Gastroesophageal sphincter (tissue), 4 donors: ENCODE results near the gene WSCD2. TPM values are rescaled to one million over a fixed set of nuclear protein-coding genes. Genes with fewer than 3 reads are reported as not detected.

Experiments
- ATAC-seq: fragments of 150-250 bp; one replicate; pipeline ENCODE4 v1.9.1; 2016; ENCODE audit warnings: mild to moderate bottlenecking, moderate library complexity
- H3K27ac ChIP-seq, 4 donors: fragments of 200-600 bp; sonication (generic) in 3 of 4; 1 replicate in 3 of 4; 2 replicates in 1 of 4; pipeline ENCODE4 v1.5.1; 2016 to 2019
- H3K27me3 ChIP-seq: fragments of 200-600 bp; sonication (generic); one replicate; pipeline ENCODE4 v1.5.1; 2019
- H3K36me3 ChIP-seq, 2 donors: fragments of 200-600 bp; sonication (generic); one replicate each; pipeline ENCODE4 v1.5.1; 2019; ENCODE audit warnings: control low read depth in 1 of 2
- H3K4me1 ChIP-seq, 3 donors: fragments of 200-600 bp; sonication (generic); 1 replicate in 2 of 3; 2 replicates in 1 of 3; pipeline ENCODE4 v1.5.1; 2016 to 2019; ENCODE audit warnings: control low read depth in 2 of 3
- H3K4me3 ChIP-seq, 2 donors: fragments of 200-600 bp; sonication (generic); one replicate each; pipeline ENCODE4 v1.5.1; 2019; ENCODE audit warnings: mild to moderate bottlenecking in 1 of 2, moderate library complexity in 1 of 2
- H3K9me3 ChIP-seq, 3 donors: fragments of 200-600 bp; sonication (generic); one replicate each; pipeline ENCODE4 v1.5.1; 2017 to 2019; ENCODE audit warnings: control low read depth in 2 of 3
- CTCF ChIP-seq, 4 experiments: fragments of 200-600 bp in 2 of 4; fragments of 450-650 bp in 2 of 4; sonication (generic) in 1 of 4; IDR thresholded peaks; one replicate each; pipeline ENCODE4 v1.5.1; 2017 to 2019; ENCODE audit warnings: antibody characterized with exemption in 4 of 4, mild to moderate bottlenecking in 2 of 4, moderate library complexity in 2 of 4
- EP300 ChIP-seq: sonication (generic); formaldehyde crosslinking; IDR thresholded peaks from one replicate; pipeline ENCODE4 v1.6.1; 2017; ENCODE audit warnings: antibody characterized with exemption, mild to moderate bottlenecking
- POLR2A ChIP-seq, 2 donors: fragments of 450-650 bp; IDR thresholded peaks; one replicate each; pipeline ENCODE4 v1.6.1; 2017; ENCODE audit warnings: antibody characterized with exemption in 2 of 2, mild to moderate bottlenecking in 2 of 2, moderate library complexity in 1 of 2
- POLR2AphosphoS5 ChIP-seq: sonication (generic); formaldehyde crosslinking; IDR thresholded peaks from one replicate; pipeline ENCODE4 v1.6.1; 2017; ENCODE audit warnings: antibody characterized with exemption
- WGBS, 2 donors: methylation state at CpG; one replicate each; pipeline ENCODE4 v1.1.5; 2018; ENCODE audit warnings: low coverage in 1 of 2; 5-methylcytosine and 5-hydroxymethylcytosine counted together
- total RNA-seq, 4 donors: library from RNA; depleted of rRNA; stranded (reverse); fragments of >200 nt; gene quantifications; one replicate each; pipeline ENCODE4 v1.1.0, GENCODE V29; 2016

WSCD2 gene
- total RNA-seq, 4 donors from 2014 or later, result 5.0 to 86.1 (median 31.6) TPM

- 94% methylated on average over 1 of the region's 1 CpG; no CpG with 5 or more reads in 1 of the 2 donors for WGBS, 2 donors
- Histone ChIP-seq H3K27ac (no peak overlapping the region), H3K36me3 (peaks cover 0 to 27% of the 10 kb centered on the region in 2 donors), H3K27me3 (no peaks in the 10 kb centered on the region), H3K4me1 (peaks cover 0 to 18% (median 0%) of the 10 kb centered on the region in 3 donors), H3K4me3 (no peak overlapping the region), H3K9me3 (no peaks in the 10 kb centered on the region)
- TF ChIP-seq CTCF (IDR thresholded peaks at IDR 0.05), result no peak
- TF ChIP-seq EP300, result no peak
- TF ChIP-seq POLR2A (IDR thresholded peaks at IDR 0.05), result no peak
- TF ChIP-seq POLR2AphosphoS5, result no peak
- ATAC-seq, result no peak
Observed at GRCh38 chr12:108196319-108196718, 67.2 kb downstream of the WSCD2 start.

- no peak for TF ChIP-seq EP300
- no peak for TF ChIP-seq POLR2AphosphoS5
- TF ChIP-seq POLR2A (IDR thresholded peaks at IDR 0.05), result no peak
- no peak for TF ChIP-seq CTCF (IDR thresholded peaks at IDR 0.05)
- Histone ChIP-seq H3K27me3 (no peaks in the 10 kb centered on the region), H3K4me3 (no peak overlapping the region), H3K27ac (no peak overlapping the region), H3K9me3 (no peaks in the 10 kb centered on the region), H3K36me3 (peaks cover 0 to 33% of the 10 kb centered on the region in 2 donors), H3K4me1 (peaks cover 0 to 12% (median 0%) of the 10 kb centered on the region in 3 donors)
- 80 to 100% methylated on average over 2 of the region's 2 CpGs for WGBS, 2 donors
- no peak for ATAC-seq
Observed at GRCh38 chr12:108196921-108197320, 67.8 kb downstream of the WSCD2 start.

- H3K27ac ChIP-seq, result no peak overlapping the region
- H3K36me3 ChIP-seq, result peaks cover 0 to 35% of the 10 kb centered on the region in 2 donors
- H3K4me1 ChIP-seq, result peaks cover 0 to under 1% (median 0%) of the 10 kb centered on the region in 3 donors
- WGBS, 2 donors, result 61% methylated on average over 3 of the region's 4 CpGs
- TF ChIP-seq POLR2A (IDR thresholded peaks at IDR 0.05) (no peak), EP300 (no peak), POLR2AphosphoS5 (no peak), CTCF (IDR thresholded peaks at IDR 0.05) (no peak)
- no peaks in the 10 kb centered on the region for H3K27me3 ChIP-seq
- no peaks in the 10 kb centered on the region for H3K9me3 ChIP-seq
- no peak overlapping the region for H3K4me3 ChIP-seq
- no peak for ATAC-seq
Observed at GRCh38 chr12:108198043-108198442, 69.0 kb downstream of the WSCD2 start.

- 80 to 86% methylated on average over 1 of the region's 5 CpGs for whole genome bisulfite sequencing, 2 donors
- ATAC-seq, result no peak
- TF ChIP-seq POLR2A (IDR thresholded peaks at IDR 0.05) (no peak), POLR2AphosphoS5 (no peak), CTCF (IDR thresholded peaks at IDR 0.05) (no peak), EP300 (no peak)
- H3K36me3 ChIP-seq, result peaks cover 0 to 39% of the 10 kb centered on the region in 2 donors
- H3K27ac ChIP-seq, result no peak overlapping the region
- no peaks in the 10 kb centered on the region for H3K27me3 ChIP-seq
- no peak overlapping the region for H3K4me3 ChIP-seq
- no peaks in the 10 kb centered on the region for H3K4me1 ChIP-seq
- H3K9me3 ChIP-seq, result no peaks in the 10 kb centered on the region
Observed at GRCh38 chr12:108199106-108199505, 70.0 kb downstream of the WSCD2 start.

- Histone ChIP-seq H3K36me3 (peaks cover 0 to 21% of the 10 kb centered on the region in 2 donors), H3K27ac (no peak overlapping the region), H3K4me3 (no peak overlapping the region), H3K9me3 (no peaks in the 10 kb centered on the region), H3K27me3 (no peaks in the 10 kb centered on the region), H3K4me1 (no peaks in the 10 kb centered on the region)
- WGBS, 2 donors, result 36 to 60% methylated on average over 2 to 6 of the region's 6 CpGs
- TF ChIP-seq EP300 (no peak), POLR2AphosphoS5 (no peak), CTCF (IDR thresholded peaks at IDR 0.05) (no peak), POLR2A (IDR thresholded peaks at IDR 0.05) (no peak)
- no peak for ATAC-seq
Observed at GRCh38 chr12:108201808-108202207, 72.7 kb downstream of the WSCD2 start.
